Stimulated activated CD4-positive, alpha-beta T cell treated with anti-CD3 and anti-CD28 coated beads, Interleukin-1b, Interleukin-23, amount 100 ng/mL, for 24 hours (primary cell): ENCODE data around the gene FOXO1.

ENCODE experiments used
- DNase-seq, 4 experiments: peaks; one replicate each; pipeline ENCODE4 v3.0.0-alpha.2; 2020; ENCODE audit warnings: low read depth in 4 of 4, low spot score in 1 of 4

Gene FOXO1

GRCh38 chr13:40515702-40516101, 150.7 kb downstream of the FOXO1 start:
- no peak for DNase-seq

- no peak for DNase-seq
These were observed 151.6 kb downstream of the FOXO1 start for GRCh38 chr13:40514802-40515201.

- no peak for DNase-seq
These were observed 156.6 kb downstream of the FOXO1 start for GRCh38 chr13:40509876-40510275.

GRCh38 chr13:40508767-40509342, 157.6 kb downstream of the FOXO1 start:
- no peak for DNase-seq

- no peak for DNase-seq
These were observed 158.3 kb downstream of the FOXO1 start for GRCh38 chr13:40508127-40508526.

GRCh38 chr13:40506592-40507446, 159.6 kb downstream of the FOXO1 start:
- no peak for DNase-seq
